Muscle of leg (tissue), 11 donors: ENCODE data around the gene KCNJ15. TPM values are rescaled to one million over a fixed set of nuclear protein-coding genes. Genes with fewer than 3 reads are reported as not detected.

ENCODE experiments used
- DNase-seq: peaks from one replicate; pipeline ENCODE4 v3.0.0; 2013
- H3K27ac ChIP-seq: one replicate; pipeline ENCODE4 v1.5.1; 2013; ENCODE audit warnings: mild to moderate bottlenecking, low read length, control low read depth
- H3K27me3 ChIP-seq: one replicate; pipeline ENCODE4 v1.6.1; 2013; ENCODE audit warnings: low read length; ENCODE audit not compliant: control insufficient read depth, insufficient read depth
- H3K36me3 ChIP-seq: one replicate; pipeline ENCODE4 v1.6.1; 2013; ENCODE audit warnings: low read length; ENCODE audit not compliant: control insufficient read depth, insufficient read depth
- H3K4me1 ChIP-seq: one replicate; pipeline ENCODE4 v1.6.1; 2013; ENCODE audit warnings: low read length; ENCODE audit not compliant: control insufficient read depth, insufficient read depth
- H3K4me3 ChIP-seq: one replicate; pipeline ENCODE4 v1.5.1; 2013; ENCODE audit warnings: low read length, control low read depth
- H3K9me3 ChIP-seq: replicated peaks from 2 replicates; pipeline ENCODE4 v1.6.1; 2013; ENCODE audit warnings: low read depth, low read length; ENCODE audit not compliant: control insufficient read depth
- WGBS: methylation state at CpG from one replicate; pipeline ENCODE4 v1.1.5; 2013; ENCODE audit warnings: missing lambda C conversion rate; ENCODE audit not compliant: insufficient coverage; 5-methylcytosine and 5-hydroxymethylcytosine counted together
- polyA plus RNA-seq, 8 donors: library from polyadenylated mRNA; unstranded; fragments of 120-200 nt; gene quantifications; one replicate each; pipeline versions ENCODE4 v1.2.1 to v1.2.3, GENCODE V29; 2013; ENCODE audit warnings: inconsistent platforms in 1 of 8, low replicate concordance in 1 of 8; ENCODE audit not compliant: insufficient read length in 8 of 8, insufficient read depth in 1 of 8
- total RNA-seq: library from RNA; stranded (reverse); fragments of 120-200 nt; gene quantifications from one replicate; pipeline ENCODE4 v1.2.4, GENCODE V29; 2013

Gene KCNJ15
- total and polyA plus RNA-seq, 9 donors = 0.24 to 2.3 (median 0.39) TPM

GRCh38 chr21:38267991-38268863 lies 11.4 kb downstream of the KCNJ15 start:
- Histone ChIP-seq H3K27ac (peak overlapping the region; percentile 20), H3K36me3 (no peaks in the 10 kb centered on the region), H3K4me1 (peaks cover 3% of the 10 kb centered on the region), H3K4me3 (no peak overlapping the region), H3K9me3 (no peaks in the 10 kb centered on the region), H3K27me3 (peaks cover 2% of the 10 kb centered on the region)
- WGBS = 61% methylated on average over 2 of the region's 5 CpGs
- DNase-seq = peak; percentile 19

- H3K27ac ChIP-seq = peak overlapping the region; percentile 20
- DNase-seq = no peak
- 62% methylated on average over 2 of the region's 5 CpGs for WGBS
- no peaks in the 10 kb centered on the region for H3K36me3 ChIP-seq
- no peak overlapping the region for H3K4me3 ChIP-seq
- peaks cover 2% of the 10 kb centered on the region for H3K27me3 ChIP-seq
- peaks cover 3% of the 10 kb centered on the region for H3K4me1 ChIP-seq
- H3K9me3 ChIP-seq = no peaks in the 10 kb centered on the region
These were observed 12.2 kb downstream of the KCNJ15 start for GRCh38 chr21:38268864-38269575.

GRCh38 chr21:38269576-38269936 lies 12.8 kb downstream of the KCNJ15 start:
- Histone ChIP-seq H3K4me1 (peaks cover 3% of the 10 kb centered on the region), H3K27ac (no peak overlapping the region), H3K36me3 (no peaks in the 10 kb centered on the region), H3K9me3 (no peaks in the 10 kb centered on the region), H3K27me3 (peaks cover 2% of the 10 kb centered on the region), H3K4me3 (no peak overlapping the region)
- peak; percentile 56 for DNase-seq
- 0% methylated on average over 1 of the region's 2 CpGs for WGBS

- Histone ChIP-seq H3K4me3 (no peak overlapping the region), H3K27me3 (peaks cover 2% of the 10 kb centered on the region), H3K27ac (no peak overlapping the region), H3K36me3 (no peaks in the 10 kb centered on the region), H3K4me1 (peaks cover 3% of the 10 kb centered on the region), H3K9me3 (no peaks in the 10 kb centered on the region)
- WGBS = 30% methylated on average over 2 of the region's 6 CpGs
- DNase-seq = no peak
These were observed 15.4 kb downstream of the KCNJ15 start for GRCh38 chr21:38272215-38272614.

- Histone ChIP-seq H3K36me3 (no peaks in the 10 kb centered on the region), H3K9me3 (no peaks in the 10 kb centered on the region), H3K27ac (no peak overlapping the region), H3K27me3 (peaks cover 2% of the 10 kb centered on the region), H3K4me1 (peaks cover 3% of the 10 kb centered on the region), H3K4me3 (no peak overlapping the region)
- WGBS = 86% methylated on average over 4 of the region's 8 CpGs
- peak; percentile 50 for DNase-seq
These were observed 17.2 kb downstream of the KCNJ15 start for GRCh38 chr21:38273745-38274542.

GRCh38 chr21:38277501-38278131 lies 20.8 kb downstream of the KCNJ15 start:
- DNase-seq = no peak
- no peaks in the 10 kb centered on the region for H3K4me1 ChIP-seq
- 25% methylated on average over 4 of the region's 9 CpGs for WGBS

GRCh38 chr21:38280454-38280853 lies 23.7 kb downstream of the KCNJ15 start:
- WGBS = no CpG with 5 or more reads among the region's 5 CpGs

More at GRCh38 chr21:38277501-38278131, 20.8 kb downstream of the KCNJ15 start:
- Histone ChIP-seq H3K27ac (no peak overlapping the region), H3K4me3 (no peak overlapping the region), H3K36me3 (no peaks in the 10 kb centered on the region), H3K27me3 (no peaks in the 10 kb centered on the region), H3K9me3 (peaks cover 2% of the 10 kb centered on the region)

GRCh38 chr21:38280867-38281266 lies 24.1 kb downstream of the KCNJ15 start:
- Histone ChIP-seq H3K4me3 (no peak overlapping the region), H3K27me3 (no peaks in the 10 kb centered on the region), H3K9me3 (peaks cover 2% of the 10 kb centered on the region), H3K4me1 (no peaks in the 10 kb centered on the region), H3K36me3 (no peaks in the 10 kb centered on the region), H3K27ac (no peak overlapping the region)
- DNase-seq = no peak
- 0% methylated on average over 1 of the region's 6 CpGs for WGBS

More at GRCh38 chr21:38280454-38280853, 23.7 kb downstream of the KCNJ15 start:
- Histone ChIP-seq H3K4me3 (no peak overlapping the region), H3K27ac (no peak overlapping the region), H3K27me3 (no peaks in the 10 kb centered on the region), H3K9me3 (peaks cover 2% of the 10 kb centered on the region), H3K4me1 (no peaks in the 10 kb centered on the region), H3K36me3 (no peaks in the 10 kb centered on the region)
- no peak for DNase-seq

- H3K4me3 ChIP-seq = no peak overlapping the region
- H3K36me3 ChIP-seq = no peaks in the 10 kb centered on the region
- H3K27ac ChIP-seq = no peak overlapping the region
- peak; percentile 82 for DNase-seq
- WGBS = 90% methylated on average over 3 of the region's 3 CpGs
- H3K9me3 ChIP-seq = peaks cover 2% of the 10 kb centered on the region
- no peaks in the 10 kb centered on the region for H3K27me3 ChIP-seq
- no peaks in the 10 kb centered on the region for H3K4me1 ChIP-seq
These were observed 26.1 kb downstream of the KCNJ15 start for GRCh38 chr21:38282921-38283320.
